ENCODE measurements around the gene GJB3.
"Not testable (repeated sequence)": the region's sequence is repeated elsewhere in the genome, so short reads cannot be mapped to it uniquely, and the experiment has no call there.

Gene GJB3

DNA sequence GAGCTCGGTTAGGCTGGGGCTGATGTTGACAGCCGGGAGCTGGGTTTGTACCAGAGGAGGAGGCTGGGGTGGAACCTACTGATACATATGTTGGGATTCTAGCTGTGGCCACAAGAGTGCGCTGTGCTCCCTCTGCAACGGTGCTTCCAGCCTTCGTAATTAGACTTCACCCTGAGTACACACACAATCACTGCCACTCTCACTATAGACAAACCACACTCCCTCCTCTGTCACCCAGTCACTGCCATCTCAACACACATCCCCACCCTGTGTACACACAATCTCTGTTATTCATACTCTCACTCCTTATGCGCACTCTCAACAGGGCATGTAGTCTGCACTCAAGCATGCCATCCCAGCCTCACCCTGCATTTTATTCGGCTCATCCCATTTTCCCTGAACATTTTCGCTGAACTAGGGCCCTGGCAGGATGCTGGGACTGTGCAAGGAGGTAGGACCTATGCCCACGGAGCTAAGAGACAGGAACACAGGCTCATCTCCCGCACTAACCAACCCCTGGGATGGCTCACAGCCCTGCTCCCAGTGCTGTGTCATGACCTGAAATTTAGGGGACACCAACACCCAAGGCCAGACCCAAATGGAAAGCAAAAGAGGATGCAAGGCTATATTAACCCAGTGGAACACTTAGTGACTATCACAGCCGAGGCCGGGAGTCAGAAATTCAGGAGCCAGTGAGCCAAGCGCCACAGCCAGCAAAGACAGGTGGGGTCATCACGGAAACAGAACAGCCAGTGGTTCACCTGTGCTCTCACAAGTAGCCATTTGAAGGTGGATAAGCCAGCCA lies 5.7 kb downstream of the GJB3 start:
- no peak for DNase-seq

DNA sequence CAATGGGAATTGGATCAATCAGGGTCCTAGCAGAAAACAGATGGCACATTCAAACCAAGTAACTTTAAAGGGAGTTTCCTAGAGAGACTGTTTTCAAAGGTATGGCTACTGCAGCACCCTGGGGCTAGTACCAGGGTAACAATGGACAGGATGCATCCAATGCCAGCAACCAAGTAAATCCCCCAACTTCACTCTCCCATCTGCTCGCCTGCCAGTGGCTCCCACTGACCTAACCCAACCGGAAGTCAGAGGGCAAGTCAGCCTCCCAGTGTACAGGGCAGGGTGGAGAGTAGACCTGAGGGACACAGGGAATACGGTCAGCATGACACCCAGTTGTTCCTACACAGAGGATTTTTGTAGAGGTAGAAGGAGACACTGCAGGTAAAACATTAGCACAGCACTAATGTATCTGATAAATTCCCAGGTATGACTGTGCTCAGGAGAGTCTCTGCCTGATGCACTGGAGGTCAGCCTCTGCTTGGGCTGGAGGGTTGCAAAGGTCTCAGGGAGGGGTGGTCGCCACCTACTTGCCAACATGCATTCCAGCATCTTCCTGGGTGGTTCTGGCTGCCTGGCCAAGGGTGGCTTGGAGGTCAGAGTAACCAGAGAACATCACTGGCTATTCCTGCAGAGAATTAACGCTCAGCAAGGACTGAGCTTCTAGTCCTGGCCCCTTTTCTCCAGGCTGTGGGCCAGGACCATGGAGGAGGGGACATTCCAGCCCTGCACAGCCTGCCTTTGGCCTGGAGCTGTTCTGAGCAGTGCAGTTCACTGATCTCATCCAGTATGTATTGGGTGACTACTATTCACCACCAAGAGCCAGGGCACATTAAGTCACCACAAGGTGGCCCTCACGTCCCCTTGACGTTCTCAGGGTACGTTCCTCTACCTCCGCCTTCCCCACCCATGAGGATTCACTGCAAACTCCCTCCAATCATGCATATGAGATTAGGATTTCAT lies 6.7 kb downstream of the GJB3 start:
- no peak for DNase-seq

DNA sequence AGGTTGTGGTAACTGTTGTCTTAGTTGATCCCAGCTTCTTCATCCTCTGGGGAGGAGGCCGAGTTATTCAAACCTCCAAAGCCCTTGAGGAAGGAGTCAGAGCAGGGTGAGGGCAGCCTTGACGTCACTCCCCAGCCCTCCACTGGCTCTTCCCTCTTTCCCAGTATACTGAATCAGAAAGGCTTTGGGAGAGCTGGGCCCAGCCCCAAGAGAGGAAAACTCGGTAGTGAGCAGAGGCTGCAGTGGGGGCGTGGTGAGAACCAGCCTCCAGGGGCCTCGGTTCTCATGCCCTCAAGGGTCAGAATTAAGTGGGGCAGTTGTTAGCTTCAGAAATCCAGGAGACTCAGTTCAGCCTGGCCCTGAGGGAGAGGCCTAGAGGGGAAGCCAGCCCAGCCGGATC lies 10.0 kb downstream of the GJB3 start:
- no peak for DNase-seq

DNA sequence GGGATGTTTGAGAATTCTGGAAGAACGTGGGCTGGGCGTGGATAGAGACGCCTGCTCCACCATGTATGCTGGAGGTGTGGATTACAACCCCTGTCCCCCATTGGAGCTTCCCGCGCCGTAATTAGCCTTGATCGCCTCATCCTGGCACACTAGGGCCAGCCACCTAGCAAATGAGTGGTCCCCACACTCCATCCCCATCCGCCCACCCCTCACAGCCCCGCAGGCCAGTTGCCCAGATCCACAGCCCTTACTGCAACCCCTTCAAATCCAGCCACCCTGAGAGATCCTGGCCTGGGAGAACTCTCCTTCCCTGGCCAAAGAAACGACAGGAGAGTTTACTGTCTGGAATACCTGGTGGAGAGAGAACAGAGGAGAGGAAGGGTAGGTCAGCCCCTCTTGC lies 11.4 kb downstream of the GJB3 start:
- DNase-seq, result no peak

DNA sequence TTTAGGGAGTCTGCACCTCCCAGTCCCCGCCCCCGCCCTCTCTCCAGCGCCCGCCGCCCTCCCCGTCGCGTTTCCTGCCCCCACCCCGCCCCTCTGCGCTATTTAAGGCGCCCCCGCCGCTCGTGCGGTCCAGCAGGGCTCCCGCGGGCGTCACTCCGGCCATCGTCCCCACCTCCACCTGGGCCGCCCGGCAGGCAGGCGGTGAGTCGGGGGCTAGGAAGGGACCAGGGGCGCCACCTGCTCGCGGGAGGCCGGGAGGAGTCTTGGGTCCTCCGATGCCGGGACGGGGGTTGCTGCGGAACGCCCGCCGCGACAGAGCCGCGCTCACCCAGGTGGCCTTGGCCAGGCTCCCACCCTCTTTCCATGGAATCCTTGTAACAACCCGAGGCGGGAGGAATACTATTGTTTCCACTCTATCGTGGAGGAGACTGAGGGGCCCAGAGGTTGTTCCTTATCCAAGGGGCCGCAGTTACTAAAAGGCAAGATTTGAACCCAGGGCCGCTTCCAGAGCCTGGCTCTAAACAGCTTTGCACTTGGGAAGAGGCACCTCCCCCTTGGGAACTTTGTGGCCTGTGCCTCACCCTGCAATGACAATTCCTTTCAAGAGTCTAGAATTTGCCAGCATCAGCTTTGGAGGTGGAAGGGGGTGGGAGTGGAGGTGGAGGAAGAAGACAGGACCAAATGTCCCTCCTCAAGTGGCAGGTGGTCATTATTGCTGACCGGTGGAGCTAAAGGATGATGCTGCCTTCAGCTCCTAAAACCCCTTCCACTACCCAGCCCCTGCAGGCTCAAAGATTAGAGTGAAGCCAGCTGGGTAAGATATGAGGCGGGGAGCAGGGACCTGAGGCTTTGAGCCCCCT lies 12.1 kb downstream of the GJB3 start, which contains the start of gene GJA4:
Gene GJA4 (plus strand): TSS at position 132 of the 860 bp plus-strand sequence. CDS start 1,215 bp downstream, outside the sequence.
- DNase-seq, result no peak

- DNase-seq, result no peak
These were observed 13.2 kb downstream of the GJB3 start for GRCh38 chr1:34794001-34794789.

GRCh38 chr1:34794790-34795180 lies 13.8 kb downstream of the GJB3 start:
- DNase-seq, result no peak

DNA sequence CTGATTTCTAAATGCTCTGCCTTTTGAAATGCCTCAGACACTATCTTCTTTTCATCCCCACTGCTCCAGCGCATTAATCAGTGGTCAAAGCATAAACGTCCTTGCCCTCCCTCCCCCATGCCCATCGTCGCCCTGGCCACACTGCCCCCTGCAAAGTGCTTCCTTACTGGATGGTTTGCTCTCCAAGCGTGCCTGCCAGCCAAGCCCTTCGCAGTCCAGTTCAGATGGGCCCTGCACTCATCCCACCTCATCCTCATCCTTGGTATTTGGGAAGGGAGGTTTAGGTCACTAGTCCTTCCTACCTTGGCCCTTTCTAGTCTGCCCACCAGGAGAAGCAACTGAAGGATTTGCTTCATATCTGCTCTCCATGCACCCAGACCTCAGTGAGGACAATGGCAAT lies 14.9 kb downstream of the GJB3 start:
- no peak for DNase-seq

DNA sequence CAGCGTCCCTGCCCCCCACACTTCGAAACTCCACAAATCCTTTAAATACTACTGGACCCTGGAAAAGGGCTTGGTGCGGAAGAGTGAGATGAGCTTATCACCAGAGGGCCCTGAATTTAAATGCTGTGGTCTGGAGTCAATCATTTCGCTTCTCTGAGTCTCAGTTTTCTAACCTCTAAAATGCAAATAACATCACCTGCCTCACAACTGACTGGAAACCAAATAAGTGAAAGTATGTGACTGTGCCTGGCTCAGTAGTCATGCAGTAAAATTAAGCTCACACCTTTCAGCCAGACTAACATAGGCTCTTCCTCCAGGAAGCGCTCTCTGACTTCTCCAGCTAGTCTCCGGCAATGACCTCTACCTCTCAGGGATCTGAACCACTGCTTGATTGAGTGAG lies 16.0 kb downstream of the GJB3 start:
- no peak for DNase-seq

GRCh38 chr1:34800214-34800613 lies 19.2 kb downstream of the GJB3 start:
- no peak for DNase-seq

DNA sequence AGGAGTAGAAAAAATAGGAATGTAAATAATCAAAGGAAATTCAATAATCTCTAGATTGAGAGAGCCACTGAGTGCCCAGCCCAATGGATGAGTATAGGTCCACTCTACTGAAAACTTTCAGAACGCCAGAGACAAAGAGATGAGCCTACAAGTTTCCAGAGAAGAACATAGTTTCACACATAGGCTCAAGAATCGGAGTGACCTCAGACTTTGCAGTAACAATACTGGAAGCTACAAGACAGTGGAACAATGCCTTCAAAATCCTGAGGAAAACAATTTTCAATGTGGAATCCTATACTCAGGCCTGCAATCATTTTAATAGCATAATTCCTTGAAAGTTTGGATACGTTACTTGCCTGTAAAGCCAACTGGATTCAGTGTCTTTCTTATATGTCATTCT lies 22.8 kb downstream of the GJB3 start:
- DNase-seq, result no peak

DNA sequence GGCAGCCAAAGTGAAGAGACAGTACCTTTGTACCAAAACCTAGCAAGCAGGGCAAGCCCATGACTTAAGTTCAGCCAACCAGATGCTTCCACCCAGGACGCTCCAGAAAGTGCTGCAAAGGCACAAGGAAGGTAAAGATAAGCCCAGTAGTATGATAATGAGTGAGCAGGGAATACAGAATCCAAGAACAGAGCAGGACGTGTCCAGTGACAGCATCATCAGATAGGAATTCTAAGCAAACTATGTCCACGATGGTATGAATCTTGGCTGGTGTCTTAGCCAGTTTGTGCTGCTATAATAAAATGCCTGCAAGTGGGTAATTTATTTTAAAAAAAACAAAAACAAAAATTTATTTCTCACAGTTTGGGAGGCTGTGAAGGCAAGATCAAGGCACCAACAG lies 25.4 kb downstream of the GJB3 start:
- DNase-seq, result no peak

DNA sequence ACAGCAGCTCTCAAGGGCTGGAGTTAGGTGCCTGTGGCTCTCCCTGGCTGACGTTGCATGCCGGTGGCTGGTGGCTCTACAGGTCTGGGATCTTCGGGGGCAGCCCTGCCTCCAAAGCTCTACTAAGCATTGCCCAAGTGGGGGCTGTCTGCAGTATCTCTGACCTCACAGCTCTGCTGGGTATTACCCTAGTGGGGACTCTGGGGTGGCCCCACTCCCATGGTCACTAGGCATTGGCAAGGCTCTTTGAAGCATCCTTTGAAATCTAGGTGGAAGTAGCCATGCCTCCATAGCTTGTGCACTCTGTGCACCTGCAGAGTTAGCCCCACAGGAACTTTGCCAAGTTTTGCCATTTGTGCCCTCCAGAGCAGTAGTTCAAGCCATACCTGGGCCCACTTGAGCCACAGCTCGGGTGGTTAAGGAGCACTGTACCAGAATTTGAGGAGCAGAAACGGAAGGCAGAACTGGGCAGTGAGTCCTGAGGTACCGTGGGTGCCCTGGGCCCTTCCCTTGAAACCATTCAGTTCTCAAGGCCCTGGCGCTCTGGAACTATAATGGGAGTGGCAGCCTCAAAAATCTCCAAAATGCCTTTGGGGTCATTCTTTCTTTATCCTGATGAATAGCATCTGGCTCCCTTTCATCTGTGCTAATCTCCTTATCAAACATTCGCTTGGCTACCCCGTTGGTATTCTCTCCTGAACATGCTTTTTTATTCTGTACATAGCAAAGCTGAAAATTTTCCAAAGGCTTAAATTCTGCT lies 27.2 kb downstream of the GJB3 start:
- no peak for DNase-seq

- not testable (repeated sequence) for DNase-seq
These were observed 29.8 kb downstream of the GJB3 start for GRCh38 chr1:34810781-34811180.

DNA sequence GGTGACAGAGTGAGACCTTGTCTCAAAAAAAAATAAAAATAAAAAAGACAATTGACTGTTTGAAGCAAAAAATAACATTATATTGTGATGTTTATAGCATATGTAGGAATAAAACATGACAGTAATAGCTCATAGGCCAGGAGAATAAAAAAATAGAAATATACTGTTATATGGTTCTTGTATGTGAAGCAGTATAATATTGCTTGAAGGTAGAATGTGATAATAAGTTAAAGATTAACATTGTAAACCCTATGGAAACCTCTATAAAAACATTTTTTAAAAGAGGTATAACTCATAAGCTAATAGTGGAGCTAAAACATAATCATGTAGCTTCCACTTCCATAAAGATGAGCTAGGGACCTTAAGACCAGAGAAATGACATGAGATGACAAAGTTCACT lies 35.3 kb downstream of the GJB3 start:
- no peak for DNase-seq

- DNase-seq, result no peak
These were observed 35.8 kb downstream of the GJB3 start for GRCh38 chr1:34816778-34817177.

- not testable (repeated sequence) for DNase-seq
These were observed 37.8 kb downstream of the GJB3 start for GRCh38 chr1:34818862-34819261.

DNA sequence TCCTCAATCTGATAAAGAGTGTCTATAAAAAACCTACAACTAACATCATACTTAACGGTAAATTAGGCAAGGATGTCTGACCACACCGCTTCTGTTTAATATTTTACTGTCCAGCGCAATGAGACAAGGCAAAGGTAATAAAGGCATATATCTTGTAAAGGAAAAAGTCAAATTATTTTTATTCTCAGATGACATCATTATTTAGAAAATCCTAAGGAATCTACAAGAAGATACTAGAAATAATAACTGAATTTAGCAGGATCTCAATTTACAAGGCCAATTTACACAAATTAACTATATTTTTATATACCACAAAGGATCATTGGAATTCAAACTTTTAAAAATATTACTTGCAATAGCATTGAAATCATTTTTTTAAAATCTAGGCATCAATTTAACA lies 41.2 kb downstream of the GJB3 start:
- DNase-seq, result no peak

- DNase-seq, result no peak
These were observed 43.9 kb downstream of the GJB3 start for GRCh38 chr1:34824817-34825454.

DNA sequence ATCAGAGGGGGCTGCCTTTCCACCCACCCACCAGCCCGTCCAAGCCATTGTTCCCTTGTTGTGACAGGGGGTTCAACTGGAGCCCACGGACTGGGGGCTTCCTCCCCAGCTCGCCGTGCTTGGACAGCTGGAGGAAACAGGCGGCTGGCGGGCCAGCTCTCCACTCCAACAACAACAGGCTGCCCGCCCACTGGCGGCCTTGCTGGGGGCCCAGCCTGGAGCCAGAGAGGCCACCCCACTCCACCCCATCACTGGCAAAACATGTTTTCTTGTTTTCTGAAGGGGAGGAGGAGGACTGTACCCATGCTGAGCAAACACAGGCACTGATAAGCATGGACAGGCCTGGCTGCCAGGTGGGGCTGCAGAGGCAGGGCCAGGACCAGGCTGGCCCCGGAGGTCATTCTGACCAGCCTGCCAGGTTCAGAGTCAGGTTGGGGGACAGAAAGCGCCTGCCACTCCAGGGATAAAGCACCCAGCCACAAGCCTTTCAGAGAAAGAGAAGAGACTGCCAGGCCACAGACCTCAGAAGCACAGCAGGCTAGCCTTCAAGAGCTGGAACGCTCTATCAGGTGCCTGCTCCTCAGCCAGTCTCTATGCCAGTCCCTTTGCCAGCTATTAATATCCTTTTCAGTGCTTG lies 44.6 kb downstream of the GJB3 start:
- DNase-seq, result no peak
